Caco-2 (cell line): Measurements from ENCODE around the gene RNF126. TPM values are rescaled to one million over a fixed set of nuclear protein-coding genes. Genes with fewer than 3 reads are reported as not detected.

ENCODE experiments used
- BruUV-seq: library from RNA; stranded (reverse); fragments of 400-500 nt; replicated peaks from 2 replicates; lab custom pipeline; 2021; lab: Mats Ljungman, UMichigan
- CTCF ChIA-PET: fragments of 300-600 bp; sonication (Branson Sonifier 250); formaldehyde crosslinking; loops from one replicate; lab custom pipeline; 2022; ENCODE audit warnings: antibody characterized with exemption; lab: Charles Lee
- POLR2A ChIA-PET: fragments of 300-600 bp; sonication (Branson Sonifier 250); formaldehyde crosslinking; loops from one replicate; lab custom pipeline; 2022; ENCODE audit warnings: antibody characterized with exemption; lab: Charles Lee
- DNase-seq, 2 experiments: peaks; one replicate each; pipeline versions ENCODE4 v3.0.0 to v3.0.0-alpha.2; 2020 to 2022
- H3K27me3 ChIP-seq: replicated peaks from 2 replicates; pipeline ENCODE4 v1.6.0; 2011; ENCODE audit warnings: low read length; ENCODE audit not compliant: control insufficient read depth, insufficient read depth
- H3K36me3 ChIP-seq: 2 replicates; pipeline ENCODE4 v1.5.1; 2011; ENCODE audit warnings: low read length; ENCODE audit not compliant: control insufficient read depth, insufficient read depth
- H3K4me1 ChIP-seq: fragments of 250-450 bp; sonication (Bioruptor Pico); 2 replicates; pipeline ENCODE4 v1.5.1; 2020; ENCODE audit warnings: mild to moderate bottlenecking
- H3K4me3 ChIP-seq: 2 replicates; pipeline ENCODE4 v1.5.1; 2011; ENCODE audit warnings: low read depth, mild to moderate bottlenecking, control low read depth, low read length
- H3K9me3 ChIP-seq: fragments of 250-450 bp; sonication (Bioruptor Pico); 2 replicates; pipeline ENCODE4 v1.5.1; 2020; ENCODE audit warnings: mild to moderate bottlenecking, moderate library complexity
- H3K27ac Mint-ChIP-seq: one replicate; pipeline ENCODE4 v1.8.0; 2022; ENCODE audit warnings: mixed read lengths; ENCODE audit not compliant: unreplicated experiment
- H3K27me3 Mint-ChIP-seq: one replicate; pipeline ENCODE4 v1.8.0; 2022; ENCODE audit warnings: mixed read lengths; ENCODE audit not compliant: insufficient read depth, unreplicated experiment
- H3K36me3 Mint-ChIP-seq: one replicate; pipeline ENCODE4 v1.8.0; 2022; ENCODE audit warnings: mild to moderate bottlenecking, mixed read lengths; ENCODE audit not compliant: insufficient read depth, unreplicated experiment
- H3K4me1 Mint-ChIP-seq: one replicate; pipeline ENCODE4 v1.8.0; 2022; ENCODE audit warnings: low read depth, mixed read lengths; ENCODE audit not compliant: unreplicated experiment
- H3K4me3 Mint-ChIP-seq: one replicate; pipeline ENCODE4 v1.8.0; 2022; ENCODE audit warnings: mild to moderate bottlenecking, moderate library complexity, mixed read lengths; ENCODE audit not compliant: unreplicated experiment
- H3K9me3 Mint-ChIP-seq: one replicate; pipeline ENCODE4 v1.8.0; 2022; ENCODE audit warnings: mixed read lengths; ENCODE audit not compliant: unreplicated experiment
- CTCF ChIP-seq, 2 experiments: fragments of 200-600 bp in 1 of 2; IDR thresholded peaks; 1 replicate in 1 of 2; 2 replicates in 1 of 2; pipeline versions ENCODE4 v1.5.1 to v1.8.0; 2011 to 2022; ENCODE audit warnings: antibody characterized with exemption in 1 of 2, control low read depth in 1 of 2, inconsistent platforms in 1 of 2, low read depth in 1 of 2, low read length in 1 of 2, mild to moderate bottlenecking in 1 of 2, moderate library complexity in 1 of 2; ENCODE audit not compliant: insufficient read depth in 1 of 2, severe bottlenecking in 1 of 2, unreplicated experiment in 1 of 2
- intact Hi-C: fragments of 100-400 bp; cut with micrococcal nuclease; formaldehyde crosslinking; loops from one replicate; pipeline ENCODE4 v1.10.0; 2022; ENCODE audit not compliant: unreplicated experiment
- total RNA-seq: library from RNA; stranded (reverse); gene quantifications from 2 replicates; pipeline ENCODE4 v1.2.3, GENCODE V29; 2022

RNF126 gene
- total RNA-seq, 1 experiment from 2014 or later, result 74.6 TPM

GRCh38 chr19:620166-620862 lies 42.7 kb downstream of the RNF126 start:
- H3K36me3 Mint-ChIP-seq, result peaks cover 24% of the 10 kb centered on the region
- CTCF ChIA-PET, result no interaction called here

GRCh38 chr19:619286-620002 lies 43.6 kb downstream of the RNF126 start:
- H3K4me1 ChIP-seq, result no peaks in the 10 kb centered on the region
- no TSS peak for BruUV-seq
- no peak for DNase-seq
- H3K36me3 Mint-ChIP-seq, result peaks cover 28% of the 10 kb centered on the region
- POLR2A ChIA-PET, result no interaction called here
- H3K4me1 Mint-ChIP-seq, result no peaks in the 10 kb centered on the region
- H3K27me3 Mint-ChIP-seq, result no peaks in the 10 kb centered on the region
- CTCF ChIA-PET, result no interaction called here
- no peak for TF ChIP-seq CTCF (IDR thresholded peaks at IDR 0.05; ENCODE audit: insufficient read depth in 1 of 2, low read depth in 1 of 2, low read length in 1 of 2, severe bottlenecking in 1 of 2, unreplicated experiment in 1 of 2)
- no peaks in the 10 kb centered on the region for H3K9me3 ChIP-seq
- no peak overlapping the region for H3K4me3 ChIP-seq
- H3K27ac Mint-ChIP-seq, result no peak overlapping the region
- no peaks in the 10 kb centered on the region for H3K9me3 Mint-ChIP-seq
- no peaks in the 10 kb centered on the region; the same call in 1 of the 2 replicates for H3K36me3 ChIP-seq
- intact Hi-C loops, result no loop called here
- no peak overlapping the region for H3K4me3 Mint-ChIP-seq
- no peaks in the 10 kb centered on the region for H3K27me3 ChIP-seq

More at GRCh38 chr19:620166-620862, 42.7 kb downstream of the RNF126 start:
- intact Hi-C loops, result no loop called here
- POLR2A ChIA-PET, result no interaction called here
- no peak for DNase-seq
- H3K36me3 ChIP-seq, result no peaks in the 10 kb centered on the region; the same call in 1 of the 2 replicates
- no peaks in the 10 kb centered on the region for H3K4me1 ChIP-seq
- BruUV-seq, result no TSS peak
- Mint-ChIP-seq H3K27me3 (no peaks in the 10 kb centered on the region), H3K9me3 (no peaks in the 10 kb centered on the region), H3K4me3 (no peak overlapping the region), H3K4me1 (no peaks in the 10 kb centered on the region), H3K27ac (no peak overlapping the region)
- no peak overlapping the region for H3K4me3 ChIP-seq
- TF ChIP-seq CTCF (IDR thresholded peaks at IDR 0.05; ENCODE audit: insufficient read depth in 1 of 2, low read depth in 1 of 2, low read length in 1 of 2, severe bottlenecking in 1 of 2, unreplicated experiment in 1 of 2), result no peak
- no peaks in the 10 kb centered on the region for H3K27me3 ChIP-seq
- no peaks in the 10 kb centered on the region for H3K9me3 ChIP-seq

- Histone ChIP-seq H3K27me3 (no peaks in the 10 kb centered on the region), H3K4me1 (no peaks in the 10 kb centered on the region), H3K36me3 (no peaks in the 10 kb centered on the region; the same call in 1 of the 2 replicates), H3K9me3 (no peaks in the 10 kb centered on the region), H3K4me3 (no peak overlapping the region)
- no peak for DNase-seq
- ChIA-PET POLR2A (no interaction called here), CTCF (no interaction called here)
- BruUV-seq, result no TSS peak
- TF ChIP-seq CTCF (IDR thresholded peaks at IDR 0.05; ENCODE audit: insufficient read depth in 1 of 2, low read depth in 1 of 2, low read length in 1 of 2, severe bottlenecking in 1 of 2, unreplicated experiment in 1 of 2), result no peak
- Mint-ChIP-seq H3K4me3 (no peak overlapping the region), H3K9me3 (no peaks in the 10 kb centered on the region), H3K4me1 (no peaks in the 10 kb centered on the region), H3K27me3 (no peaks in the 10 kb centered on the region), H3K36me3 (peaks cover 29% of the 10 kb centered on the region), H3K27ac (no peak overlapping the region)
- intact Hi-C loops, result no loop called here
Observed at GRCh38 chr19:618674-619285, 44.2 kb downstream of the RNF126 start.
